SU-DHL-6 (cell line): Measurements from ENCODE around the gene OPN1LW.

ENCODE experiments used
- EZH2phosphoT487 ChIP-seq: fragments of 200-600 bp; sonication (generic), shearing (Covaris generic); conservative IDR thresholded peaks from 2 replicates; pipeline ENCODE4 v1.6.1; 2018; ENCODE audit warnings: mild to moderate bottlenecking, antibody characterized with exemption, low read length, moderate library complexity, mixed read lengths
- TF ChIP-seq, protein P1 (sequence below): fragments of 200-600 bp; sonication (generic); IDR thresholded peaks from one replicate; pipeline ENCODE4 v1.5.1; 2017; ENCODE audit warnings: antibody characterized with exemption, mild to moderate bottlenecking, low read length, moderate library complexity; ENCODE audit not compliant: insufficient read depth, poor library complexity, severe bottlenecking

DNA sequence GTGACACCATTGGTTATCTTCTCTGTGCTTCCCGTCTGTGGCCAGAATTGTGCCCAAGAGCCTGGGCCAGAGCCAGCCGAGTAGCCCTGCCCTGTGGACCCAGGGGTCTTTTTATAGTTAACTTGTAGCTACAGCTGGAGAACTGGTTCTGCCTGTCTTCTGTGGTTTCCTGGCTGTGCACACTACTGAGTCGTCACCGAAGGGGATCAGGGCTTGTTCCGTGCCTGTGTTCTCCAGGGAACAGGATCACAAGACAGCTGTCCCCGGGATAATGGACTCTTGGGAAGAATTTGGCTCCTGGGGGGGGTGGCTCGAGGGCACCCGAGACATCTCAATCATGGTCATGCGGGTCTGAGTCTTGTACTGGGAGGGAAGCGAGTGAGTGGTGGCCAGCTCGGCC is 22.1 kb upstream of the OPN1LW start:
- TF ChIP-seq, protein P1, sequence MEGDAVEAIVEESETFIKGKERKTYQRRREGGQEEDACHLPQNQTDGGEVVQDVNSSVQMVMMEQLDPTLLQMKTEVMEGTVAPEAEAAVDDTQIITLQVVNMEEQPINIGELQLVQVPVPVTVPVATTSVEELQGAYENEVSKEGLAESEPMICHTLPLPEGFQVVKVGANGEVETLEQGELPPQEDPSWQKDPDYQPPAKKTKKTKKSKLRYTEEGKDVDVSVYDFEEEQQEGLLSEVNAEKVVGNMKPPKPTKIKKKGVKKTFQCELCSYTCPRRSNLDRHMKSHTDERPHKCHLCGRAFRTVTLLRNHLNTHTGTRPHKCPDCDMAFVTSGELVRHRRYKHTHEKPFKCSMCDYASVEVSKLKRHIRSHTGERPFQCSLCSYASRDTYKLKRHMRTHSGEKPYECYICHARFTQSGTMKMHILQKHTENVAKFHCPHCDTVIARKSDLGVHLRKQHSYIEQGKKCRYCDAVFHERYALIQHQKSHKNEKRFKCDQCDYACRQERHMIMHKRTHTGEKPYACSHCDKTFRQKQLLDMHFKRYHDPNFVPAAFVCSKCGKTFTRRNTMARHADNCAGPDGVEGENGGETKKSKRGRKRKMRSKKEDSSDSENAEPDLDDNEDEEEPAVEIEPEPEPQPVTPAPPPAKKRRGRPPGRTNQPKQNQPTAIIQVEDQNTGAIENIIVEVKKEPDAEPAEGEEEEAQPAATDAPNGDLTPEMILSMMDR, result no peak
- TF ChIP-seq EZH2phosphoT487, result no peak
